Measurements from ENCODE around the gene PLPP4. TPM values are rescaled to one million over a fixed set of nuclear protein-coding genes. Genes with fewer than 3 reads are reported as not detected.

Gene PLPP4
- total and polyA plus RNA-seq, 4 donors: 0.18 to 0.51 TPM; not detected in 2

GRCh38 chr10:120517196-120517595 is 60.2 kb downstream of the PLPP4 start:
- Histone ChIP-seq H3K9me3 (ENCODE audit: control insufficient read depth in 4 of 4, insufficient read depth in 3 of 4, low read length in 3 of 4) (peaks cover 0 to 5% (median under 1%) of the 10 kb centered on the region in 4 donors), H3K4me1 (ENCODE audit: control insufficient read depth in 5 of 5, insufficient read depth in 5 of 5, low read length in 5 of 5) (no peaks in the 10 kb centered on the region), H3K4me3 (no peak overlapping the region), H3K36me3 (ENCODE audit: control insufficient read depth in 4 of 4, insufficient read depth in 4 of 4, low read length in 4 of 4) (no peaks in the 10 kb centered on the region), H3K27ac (ENCODE audit: low read depth in 1 of 2, low read length in 1 of 2) (no peak overlapping the region), H3K9ac (ENCODE audit: insufficient read depth in 1 of 2, low read length in 2 of 2) (no peak overlapping the region), H3K27me3 (ENCODE audit: control insufficient read depth in 3 of 3, insufficient read depth in 3 of 3, low read length in 2 of 3) (peaks cover 0 to 4% (median 0%) of the 10 kb centered on the region in 3 donors)
- TF ChIP-seq CTCF (IDR thresholded peaks at IDR 0.05; ENCODE audit: control extremely low read depth, extremely low read depth): no peak
- WGBS, 2 donors: 79 to 82% methylated on average over 5 of the region's 5 CpGs
- ATAC-seq (ENCODE audit: insufficient read depth, low FRiP score) (no peak), DNase-seq (no peak)

GRCh38 chr10:120517881-120518484 is 61.0 kb downstream of the PLPP4 start:
- Histone ChIP-seq H3K9me3 (ENCODE audit: control insufficient read depth in 4 of 4, insufficient read depth in 3 of 4, low read length in 3 of 4) (peaks cover 0 to 5% (median 0%) of the 10 kb centered on the region in 4 donors), H3K4me3 (no peak overlapping the region), H3K27me3 (ENCODE audit: control insufficient read depth in 3 of 3, insufficient read depth in 3 of 3, low read length in 2 of 3) (peaks cover 0 to 4% (median 0%) of the 10 kb centered on the region in 3 donors), H3K9ac (ENCODE audit: insufficient read depth in 1 of 2, low read length in 2 of 2) (no peak overlapping the region), H3K27ac (ENCODE audit: low read depth in 1 of 2, low read length in 1 of 2) (no peak overlapping the region), H3K36me3 (ENCODE audit: control insufficient read depth in 4 of 4, insufficient read depth in 4 of 4, low read length in 4 of 4) (no peaks in the 10 kb centered on the region), H3K4me1 (ENCODE audit: control insufficient read depth in 5 of 5, insufficient read depth in 5 of 5, low read length in 5 of 5) (no peaks in the 10 kb centered on the region)
- 87 to 88% methylated on average over 9 of the region's 9 CpGs for WGBS, 2 donors
- DNase-seq: no peak
- TF ChIP-seq CTCF (IDR thresholded peaks at IDR 0.05; ENCODE audit: control extremely low read depth, extremely low read depth): no peak
- ATAC-seq (ENCODE audit: insufficient read depth, low FRiP score): no peak

GRCh38 chr10:120521880-120522279 is 64.9 kb downstream of the PLPP4 start:
- Histone ChIP-seq H3K9ac (ENCODE audit: insufficient read depth in 1 of 2, low read length in 2 of 2) (no peak overlapping the region), H3K27ac (ENCODE audit: low read depth in 1 of 2, low read length in 1 of 2) (no peak overlapping the region), H3K27me3 (ENCODE audit: control insufficient read depth in 3 of 3, insufficient read depth in 3 of 3, low read length in 2 of 3) (peaks cover 0 to 4% (median 0%) of the 10 kb centered on the region in 3 donors), H3K4me3 (no peak overlapping the region), H3K4me1 (ENCODE audit: control insufficient read depth in 5 of 5, insufficient read depth in 5 of 5, low read length in 5 of 5) (no peaks in the 10 kb centered on the region), H3K9me3 (ENCODE audit: control insufficient read depth in 4 of 4, insufficient read depth in 3 of 4, low read length in 3 of 4) (peaks cover 0 to 2% (median 0%) of the 10 kb centered on the region in 4 donors), H3K36me3 (ENCODE audit: control insufficient read depth in 4 of 4, insufficient read depth in 4 of 4, low read length in 4 of 4) (no peaks in the 10 kb centered on the region)
- no peak for TF ChIP-seq CTCF (IDR thresholded peaks at IDR 0.05; ENCODE audit: control extremely low read depth, extremely low read depth)
- 69 to 77% methylated on average over 3 of the region's 3 CpGs for WGBS, 2 donors
- ATAC-seq (ENCODE audit: insufficient read depth, low FRiP score) (no peak), DNase-seq (no peak)

GRCh38 chr10:120527691-120528090 is 70.7 kb downstream of the PLPP4 start:
- ATAC-seq (ENCODE audit: insufficient read depth, low FRiP score): no peak
- no peak for DNase-seq
- no peak for TF ChIP-seq CTCF (IDR thresholded peaks at IDR 0.05; ENCODE audit: control extremely low read depth, extremely low read depth)

More at GRCh38 chr10:120527691-120528090, 70.7 kb downstream of the PLPP4 start:
- no peak overlapping the region for H3K27ac ChIP-seq (ENCODE audit: low read depth in 1 of 2, low read length in 1 of 2)
- no peak overlapping the region for H3K9ac ChIP-seq (ENCODE audit: insufficient read depth in 1 of 2, low read length in 2 of 2)
- H3K36me3 ChIP-seq (ENCODE audit: control insufficient read depth in 4 of 4, insufficient read depth in 4 of 4, low read length in 4 of 4): no peaks in the 10 kb centered on the region
- 83 to 86% methylated on average over 3 of the region's 3 CpGs for WGBS, 2 donors
- H3K4me1 ChIP-seq (ENCODE audit: control insufficient read depth in 5 of 5, insufficient read depth in 5 of 5, low read length in 5 of 5): no peaks in the 10 kb centered on the region
- H3K9me3 ChIP-seq (ENCODE audit: control insufficient read depth in 4 of 4, insufficient read depth in 3 of 4, low read length in 3 of 4): no peaks in the 10 kb centered on the region
- H3K4me3 ChIP-seq: no peak overlapping the region
- H3K27me3 ChIP-seq (ENCODE audit: control insufficient read depth in 3 of 3, insufficient read depth in 3 of 3, low read length in 2 of 3): peaks cover 0 to 2% (median 0%) of the 10 kb centered on the region in 3 donors
